DND-41 (cell line): ENCODE data around the gene A2ML1.

ENCODE experiments used
- EZH2 ChIP-seq: IDR thresholded peaks from 3 replicates; pipeline ENCODE4 v1.6.1; 2012; ENCODE audit warnings: borderline replicate concordance, low read depth, mild to moderate bottlenecking, moderate library complexity, low read length, inconsistent platforms; ENCODE audit not compliant: severe bottlenecking
- TF ChIP-seq, protein P1 (sequence below): IDR thresholded peaks from 2 replicates; pipeline ENCODE4 v1.5.1; 2012; ENCODE audit warnings: borderline replicate concordance, low read length, moderate library complexity, mild to moderate bottlenecking; ENCODE audit not compliant: poor library complexity, severe bottlenecking; ENCODE audit errors: extremely low read depth

DNA sequence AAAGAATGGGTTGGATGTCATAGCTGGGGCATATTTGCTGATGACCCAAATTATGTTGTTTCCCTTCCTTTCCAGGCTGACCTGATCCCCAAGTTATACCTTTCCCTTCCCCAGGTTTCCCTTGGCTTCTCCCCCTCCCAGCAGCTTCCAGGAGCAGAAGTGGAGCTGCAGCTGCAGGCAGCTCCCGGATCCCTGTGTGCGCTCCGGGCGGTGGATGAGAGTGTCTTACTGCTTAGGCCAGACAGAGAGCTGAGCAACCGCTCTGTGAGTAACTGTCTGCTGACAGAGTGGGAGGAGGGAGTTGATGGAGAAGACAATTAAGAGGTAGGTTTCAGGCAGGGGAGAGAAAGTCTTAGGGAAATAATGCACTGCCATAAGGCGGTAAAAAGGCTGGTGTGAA is 25.0 kb downstream of the A2ML1 start:
- TF ChIP-seq, protein P1, sequence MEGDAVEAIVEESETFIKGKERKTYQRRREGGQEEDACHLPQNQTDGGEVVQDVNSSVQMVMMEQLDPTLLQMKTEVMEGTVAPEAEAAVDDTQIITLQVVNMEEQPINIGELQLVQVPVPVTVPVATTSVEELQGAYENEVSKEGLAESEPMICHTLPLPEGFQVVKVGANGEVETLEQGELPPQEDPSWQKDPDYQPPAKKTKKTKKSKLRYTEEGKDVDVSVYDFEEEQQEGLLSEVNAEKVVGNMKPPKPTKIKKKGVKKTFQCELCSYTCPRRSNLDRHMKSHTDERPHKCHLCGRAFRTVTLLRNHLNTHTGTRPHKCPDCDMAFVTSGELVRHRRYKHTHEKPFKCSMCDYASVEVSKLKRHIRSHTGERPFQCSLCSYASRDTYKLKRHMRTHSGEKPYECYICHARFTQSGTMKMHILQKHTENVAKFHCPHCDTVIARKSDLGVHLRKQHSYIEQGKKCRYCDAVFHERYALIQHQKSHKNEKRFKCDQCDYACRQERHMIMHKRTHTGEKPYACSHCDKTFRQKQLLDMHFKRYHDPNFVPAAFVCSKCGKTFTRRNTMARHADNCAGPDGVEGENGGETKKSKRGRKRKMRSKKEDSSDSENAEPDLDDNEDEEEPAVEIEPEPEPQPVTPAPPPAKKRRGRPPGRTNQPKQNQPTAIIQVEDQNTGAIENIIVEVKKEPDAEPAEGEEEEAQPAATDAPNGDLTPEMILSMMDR, result no peak
- TF ChIP-seq EZH2, result no peak
